ENCODE results near the gene CELSR2.

CELSR2 gene

DNA sequence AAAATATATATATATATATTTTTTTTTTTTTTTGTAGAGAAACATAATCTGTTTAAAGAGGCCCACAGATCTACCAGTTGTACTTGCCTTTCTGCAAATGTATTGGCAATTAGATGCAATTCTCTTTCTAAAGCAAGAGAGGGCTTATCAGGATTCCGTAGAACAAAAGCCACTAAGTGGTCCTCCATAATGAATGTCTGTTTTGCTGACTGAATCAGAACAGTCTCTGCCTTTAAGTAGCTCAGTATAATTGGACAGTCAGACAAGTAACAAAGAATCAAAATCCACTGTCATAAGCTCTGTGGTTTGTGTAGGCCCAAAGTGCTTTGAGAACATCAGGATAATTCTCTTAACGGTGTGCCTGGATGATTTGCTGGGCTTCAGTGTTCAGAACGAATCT is 18.3 kb upstream of the CELSR2 start:
- no peak for DNase-seq

DNA sequence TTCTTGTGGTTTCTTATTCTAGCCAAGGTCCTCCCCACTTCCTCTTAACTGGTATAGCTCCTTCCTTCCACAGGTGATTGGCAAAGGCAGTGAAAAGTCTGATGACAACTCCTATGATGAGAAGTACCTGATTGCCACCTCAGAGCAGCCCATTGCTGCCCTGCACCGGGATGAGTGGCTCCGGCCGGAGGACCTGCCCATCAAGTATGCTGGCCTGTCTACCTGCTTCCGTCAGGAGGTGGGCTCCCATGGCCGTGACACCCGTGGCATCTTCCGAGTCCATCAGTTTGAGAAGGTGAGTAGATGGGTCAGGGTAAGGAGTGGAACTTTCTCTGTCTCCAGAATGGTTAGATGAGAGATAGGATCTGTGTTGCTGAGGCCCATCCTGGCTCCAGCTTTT is 14.2 kb upstream of the CELSR2 start:
- no peak for DNase-seq

DNA sequence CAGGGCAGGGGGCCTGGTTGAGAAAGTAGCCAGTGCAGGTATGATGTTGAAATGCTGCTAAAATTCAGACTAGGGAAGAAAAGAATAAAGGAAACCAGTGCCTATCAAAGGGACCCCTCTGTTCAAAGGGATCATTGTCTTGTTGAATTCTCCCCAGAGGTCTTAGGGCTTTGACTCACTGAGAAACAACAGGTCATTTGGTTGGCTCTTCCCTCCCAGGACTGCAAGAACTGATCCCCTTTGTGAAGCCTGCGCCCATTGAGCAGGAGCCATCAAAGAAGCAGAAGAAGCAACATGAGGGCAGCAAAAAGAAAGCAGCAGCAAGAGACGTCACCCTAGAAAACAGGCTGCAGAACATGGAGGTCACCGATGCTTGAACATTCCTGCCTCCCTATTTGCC is 11.8 kb upstream of the CELSR2 start:
- no peak for DNase-seq

- no peak for DNase-seq
Measured at GRCh38 chr1:109238382-109238781, 11.0 kb upstream of the CELSR2 start.

GRCh38 chr1:109239047-109239408 is 10.3 kb upstream of the CELSR2 start:
- no peak for DNase-seq

DNA sequence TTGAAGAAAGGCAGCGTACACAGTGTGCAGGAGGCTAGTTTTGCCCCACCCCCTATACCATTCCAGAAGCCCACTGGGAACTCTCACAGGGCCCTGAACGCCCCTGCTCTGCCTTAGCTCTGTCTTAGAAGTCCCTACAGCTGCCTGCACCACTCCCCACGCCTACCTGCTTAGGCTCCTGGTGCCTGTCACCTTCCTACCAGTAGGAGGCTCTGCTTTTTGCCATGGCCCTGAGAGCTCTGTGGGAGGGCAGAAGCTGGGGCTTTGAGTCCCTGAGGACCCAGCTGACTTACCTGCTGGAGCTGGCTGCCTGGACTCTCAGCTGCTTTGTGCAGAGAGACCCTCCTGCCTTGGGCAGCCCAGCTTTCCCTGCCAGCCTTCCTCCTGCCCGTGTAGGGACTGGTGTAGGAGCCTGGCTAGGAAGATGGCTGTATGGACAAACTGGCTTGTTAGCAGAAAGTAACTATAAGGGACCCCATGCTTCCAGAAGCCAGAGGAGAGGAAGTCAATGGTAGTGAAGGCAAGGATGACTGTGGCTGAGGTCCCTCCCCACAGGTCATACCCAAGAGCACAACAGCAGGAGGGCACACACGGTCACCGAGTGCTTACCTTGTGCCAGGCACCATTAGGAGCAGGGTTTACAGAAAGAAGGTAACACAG is 9.8 kb upstream of the CELSR2 start:
- DNase-seq = peak in 1 of 5 donors; percentile 38

GRCh38 chr1:109240158-109241152 is 8.9 kb upstream of the CELSR2 start:
- DNase-seq = no peak

- no peak for DNase-seq
Measured at GRCh38 chr1:109241344-109241743, 8.0 kb upstream of the CELSR2 start.

DNA sequence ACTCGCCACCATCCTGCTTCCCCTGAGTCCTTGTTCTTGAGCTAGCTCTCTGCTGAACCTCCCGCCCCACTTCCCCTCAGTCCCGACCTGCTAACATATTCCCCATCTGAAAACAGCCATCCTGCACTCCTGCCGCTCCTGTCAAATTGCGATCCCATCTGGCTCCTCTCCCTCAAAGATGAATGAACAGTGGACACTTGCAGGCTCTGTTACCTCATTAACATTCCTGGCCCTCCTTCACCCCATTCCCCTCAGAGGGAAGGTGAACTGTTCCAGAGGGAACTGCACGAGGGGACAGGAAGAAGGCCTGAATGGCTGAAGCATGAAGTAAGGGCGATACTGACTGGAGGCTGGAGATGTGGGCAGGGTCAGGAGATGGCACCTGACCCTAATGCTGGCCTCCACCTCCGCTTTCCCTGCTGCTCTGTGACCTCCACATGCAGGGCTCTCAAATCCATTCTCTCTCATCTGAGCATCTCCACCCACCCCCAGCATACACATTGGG is 7.4 kb upstream of the CELSR2 start:
- no peak for DNase-seq

DNA sequence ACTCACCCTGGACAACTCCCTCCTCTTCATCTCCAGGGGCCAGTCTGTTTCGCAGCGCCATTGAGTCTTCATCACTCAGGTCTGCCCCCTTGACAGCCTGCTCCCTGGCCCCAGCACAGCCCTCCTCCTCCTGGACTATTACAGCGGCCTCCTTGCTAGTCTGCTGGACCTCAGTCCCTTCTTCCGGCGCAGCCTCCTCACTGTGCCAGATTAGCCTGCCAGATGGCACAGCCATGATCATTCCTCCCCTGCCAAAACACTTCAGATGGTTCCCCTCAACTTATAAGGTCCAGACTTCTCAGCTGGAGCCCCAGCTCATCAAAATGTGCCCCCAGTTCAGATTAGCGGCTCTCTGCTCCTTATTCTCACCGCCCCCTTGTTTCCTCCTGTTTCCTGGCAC is 7.0 kb upstream of the CELSR2 start:
- DNase-seq = no peak

GRCh38 chr1:109243221-109243620 is 6.1 kb upstream of the CELSR2 start:
- DNase-seq = no peak

GRCh38 chr1:109243860-109244552 is 5.3 kb upstream of the CELSR2 start:
- DNase-seq = no peak

DNA sequence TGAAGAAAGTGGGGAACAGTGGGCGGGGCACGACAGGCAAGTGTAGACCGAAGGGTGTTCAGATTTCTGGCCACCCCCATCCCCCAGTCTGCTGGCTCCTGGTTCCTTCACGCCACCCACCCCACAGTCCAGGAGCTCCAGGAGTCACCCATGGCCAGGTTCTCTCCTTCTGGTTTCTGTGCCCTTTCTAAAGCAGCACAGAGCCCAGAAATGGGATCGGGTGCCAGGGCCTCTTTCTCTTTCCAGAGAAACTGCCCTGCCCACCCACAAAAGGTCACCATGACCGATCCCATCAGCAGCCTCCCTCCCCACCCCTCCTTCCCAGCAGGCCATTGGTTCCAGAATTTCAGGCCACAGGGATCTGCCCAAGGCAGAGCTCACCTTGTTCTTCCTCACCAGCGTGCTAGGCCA is 3.2 kb upstream of the CELSR2 start:
- no peak for DNase-seq

DNA sequence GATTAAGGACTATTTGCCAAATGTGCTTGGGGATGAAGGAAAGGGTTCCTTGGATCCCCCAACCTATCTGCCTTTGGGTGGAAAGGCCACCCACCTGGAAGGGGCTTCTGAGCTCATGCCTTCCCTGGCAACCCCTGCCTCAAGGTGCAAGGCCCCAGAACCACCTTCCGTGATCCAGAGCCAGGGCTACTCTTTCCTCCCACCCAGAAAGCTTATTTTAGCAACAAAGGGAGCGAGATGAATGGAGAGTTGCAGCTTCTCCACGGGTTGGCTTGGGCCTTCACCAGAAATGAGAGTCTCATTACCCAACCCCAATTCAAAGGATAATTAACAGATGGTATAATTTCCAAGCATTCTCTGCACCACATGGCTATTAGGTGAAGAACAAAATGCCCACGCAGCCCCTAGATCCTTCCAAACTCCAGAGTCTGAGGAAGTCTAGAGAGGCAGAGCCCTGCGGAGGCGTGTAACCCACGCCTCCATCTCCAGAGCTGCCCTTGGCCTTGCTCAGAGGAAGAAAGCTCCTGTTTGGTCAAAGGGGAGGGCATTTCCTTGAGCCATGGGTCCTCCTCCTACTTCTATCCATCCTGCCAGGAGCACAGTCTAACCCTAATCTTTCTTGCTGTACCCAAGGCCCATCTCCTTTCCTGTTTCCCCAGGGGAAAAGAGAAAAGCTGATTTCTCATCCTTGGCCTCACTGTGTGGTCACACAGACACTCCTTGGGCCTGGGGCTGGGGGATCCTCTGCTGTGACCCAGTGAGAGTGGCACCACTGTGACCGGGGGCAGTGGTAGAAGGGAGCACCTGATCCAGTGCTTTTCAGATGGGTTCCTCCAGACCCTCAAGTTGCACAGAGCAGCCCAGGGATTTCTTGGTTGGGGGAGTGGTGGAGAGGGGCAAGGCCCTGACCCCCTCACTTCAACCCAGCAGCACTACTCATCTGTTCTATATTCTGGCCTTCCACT is 1.7 kb upstream of the CELSR2 start:
- no peak for DNase-seq

DNA sequence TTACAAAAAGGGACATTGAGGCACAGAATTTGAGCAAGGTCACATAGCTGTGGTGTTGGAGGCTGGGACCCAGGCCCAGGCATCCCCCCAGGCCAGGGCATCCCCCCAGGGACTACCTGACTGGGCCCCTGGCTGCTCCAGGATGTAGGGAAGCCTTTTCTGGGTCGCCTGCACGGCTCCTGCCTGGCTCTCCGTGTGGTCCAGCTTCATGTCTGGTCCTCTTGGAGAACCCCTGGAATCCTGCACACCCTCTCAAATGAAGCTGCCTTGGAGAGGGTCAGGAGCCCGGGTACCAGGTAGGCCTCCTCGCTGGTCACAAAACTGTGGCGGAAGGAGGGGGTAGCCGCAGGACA is 919 bp upstream of the CELSR2 start:
- DNase-seq = no peak

DNA sequence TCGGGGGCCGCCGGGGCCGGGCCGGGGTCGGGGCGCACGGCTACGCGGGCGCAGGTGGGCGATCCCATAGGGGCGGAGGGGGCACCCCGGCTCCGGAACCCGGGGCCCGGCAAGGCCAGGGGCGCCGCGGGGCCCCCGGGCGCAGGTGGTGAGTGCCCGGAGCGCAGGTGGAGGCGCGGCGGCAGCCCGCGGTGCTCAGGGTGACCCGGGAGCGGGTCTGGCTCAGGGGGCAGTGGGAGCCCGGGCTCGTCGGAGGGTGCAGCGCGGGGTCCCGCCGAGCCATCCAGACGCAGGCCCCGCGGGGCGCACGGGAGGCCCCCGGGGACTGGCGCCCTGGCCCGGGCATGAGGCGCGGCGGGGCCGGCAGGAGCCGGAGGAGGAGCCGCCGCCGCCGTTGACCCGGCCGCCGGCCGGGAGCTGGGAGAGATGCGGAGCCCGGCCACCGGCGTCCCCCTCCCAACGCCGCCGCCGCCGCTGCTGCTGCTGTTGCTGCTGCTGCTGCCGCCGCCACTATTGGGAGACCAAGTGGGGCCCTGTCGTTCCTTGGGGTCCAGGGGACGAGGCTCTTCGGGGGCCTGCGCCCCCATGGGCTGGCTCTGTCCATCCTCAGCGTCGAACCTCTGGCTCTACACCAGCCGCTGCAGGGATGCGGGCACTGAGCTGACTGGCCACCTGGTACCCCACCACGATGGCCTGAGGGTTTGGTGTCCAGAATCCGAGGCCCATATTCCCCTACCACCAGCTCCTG is 489 bp downstream of the CELSR2 start:
- no peak for DNase-seq

GRCh38 chr1:109250454-109251276 is 1.3 kb downstream of the CELSR2 start:
- no peak for DNase-seq

DNA sequence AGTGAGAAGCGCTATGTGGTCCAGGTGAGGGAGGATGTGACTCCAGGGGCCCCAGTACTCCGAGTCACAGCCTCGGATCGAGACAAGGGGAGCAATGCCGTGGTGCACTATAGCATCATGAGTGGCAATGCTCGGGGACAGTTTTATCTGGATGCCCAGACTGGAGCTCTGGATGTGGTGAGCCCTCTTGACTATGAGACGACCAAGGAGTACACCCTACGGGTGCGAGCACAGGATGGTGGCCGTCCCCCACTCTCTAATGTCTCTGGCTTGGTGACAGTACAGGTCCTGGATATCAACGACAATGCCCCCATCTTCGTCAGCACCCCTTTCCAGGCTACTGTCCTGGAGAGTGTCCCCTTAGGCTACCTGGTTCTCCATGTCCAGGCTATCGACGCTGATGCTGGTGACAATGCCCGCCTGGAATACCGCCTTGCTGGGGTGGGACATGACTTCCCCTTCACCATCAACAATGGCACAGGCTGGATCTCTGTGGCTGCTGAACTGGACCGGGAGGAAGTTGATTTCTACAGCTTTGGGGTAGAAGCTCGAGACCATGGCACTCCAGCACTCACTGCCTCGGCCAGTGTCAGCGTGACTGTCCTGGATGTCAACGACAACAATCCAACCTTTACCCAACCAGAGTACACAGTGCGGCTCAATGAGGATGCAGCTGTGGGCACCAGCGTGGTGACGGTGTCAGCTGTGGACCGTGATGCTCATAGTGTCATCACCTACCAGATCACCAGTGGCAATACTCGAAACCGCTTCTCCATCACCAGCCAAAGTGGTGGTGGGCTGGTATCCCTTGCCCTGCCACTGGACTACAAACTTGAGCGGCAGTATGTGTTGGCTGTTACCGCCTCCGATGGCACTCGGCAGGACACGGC is 2.2 kb downstream of the CELSR2 start:
- no peak for DNase-seq

DNA sequence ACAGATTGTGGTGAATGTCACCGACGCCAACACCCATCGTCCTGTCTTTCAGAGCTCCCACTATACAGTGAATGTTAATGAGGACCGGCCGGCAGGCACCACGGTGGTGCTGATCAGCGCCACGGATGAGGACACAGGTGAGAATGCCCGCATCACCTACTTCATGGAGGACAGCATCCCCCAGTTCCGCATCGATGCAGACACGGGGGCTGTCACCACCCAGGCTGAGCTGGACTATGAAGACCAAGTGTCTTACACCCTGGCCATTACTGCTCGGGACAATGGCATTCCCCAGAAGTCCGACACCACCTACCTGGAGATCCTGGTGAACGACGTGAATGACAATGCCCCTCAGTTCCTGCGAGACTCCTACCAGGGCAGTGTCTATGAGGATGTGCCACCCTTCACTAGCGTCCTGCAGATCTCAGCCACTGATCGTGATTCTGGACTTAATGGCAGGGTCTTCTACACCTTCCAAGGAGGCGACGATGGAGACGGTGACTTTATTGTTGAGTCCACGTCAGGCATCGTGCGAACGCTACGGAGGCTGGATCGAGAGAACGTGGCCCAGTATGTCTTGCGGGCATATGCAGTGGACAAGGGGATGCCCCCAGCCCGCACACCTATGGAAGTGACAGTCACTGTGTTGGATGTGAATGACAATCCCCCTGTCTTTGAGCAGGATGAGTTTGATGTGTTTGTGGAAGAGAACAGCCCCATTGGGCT is 3.0 kb downstream of the CELSR2 start:
- no peak for DNase-seq
